GM21717 (cell line): ENCODE data around the gene CYLD.

Experiments used
- ATAC-seq: cut with Tn5 transposase; IDR thresholded peaks from one replicate; pipeline ENCODE4 v1.9.1; 2021; ENCODE audit warnings: mild to moderate bottlenecking, moderate library complexity; ENCODE audit not compliant: unreplicated experiment

CYLD gene

GRCh38 chr16:50776037-50776436 is 34.2 kb downstream of the CYLD start:
- no peak for ATAC-seq

GRCh38 chr16:50778284-50779163 is 36.6 kb downstream of the CYLD start:
- ATAC-seq = no peak

- ATAC-seq = no peak
These were observed 39.2 kb downstream of the CYLD start for GRCh38 chr16:50781043-50781442.

GRCh38 chr16:50781518-50781917 is 39.6 kb downstream of the CYLD start:
- ATAC-seq = no peak

GRCh38 chr16:50789757-50790156 is 47.9 kb downstream of the CYLD start:
- ATAC-seq = no peak

GRCh38 chr16:50791522-50791921 is 49.6 kb downstream of the CYLD start:
- no peak for ATAC-seq

GRCh38 chr16:50796829-50797228 is 54.9 kb downstream of the CYLD start:
- ATAC-seq = no peak

GRCh38 chr16:50797456-50797855 is 55.6 kb downstream of the CYLD start:
- no peak for ATAC-seq

GRCh38 chr16:50800074-50800473 is 58.2 kb downstream of the CYLD start:
- no peak for ATAC-seq

GRCh38 chr16:50801036-50801435 is 59.1 kb downstream of the CYLD start:
- ATAC-seq = no peak

- no peak for ATAC-seq
These were observed 60.1 kb downstream of the CYLD start for GRCh38 chr16:50802000-50802399.

GRCh38 chr16:50802961-50803360 is 61.1 kb downstream of the CYLD start:
- no peak for ATAC-seq

GRCh38 chr16:50804290-50804907 is 62.5 kb downstream of the CYLD start:
- ATAC-seq = no peak

GRCh38 chr16:50806099-50807062 is 64.5 kb downstream of the CYLD start:
- peak; percentile 83 for ATAC-seq

- ATAC-seq = no peak
These were observed 67.1 kb downstream of the CYLD start for GRCh38 chr16:50808929-50809538.

GRCh38 chr16:50809561-50809960 is 67.7 kb downstream of the CYLD start:
- peak; percentile 42 for ATAC-seq

GRCh38 chr16:50810241-50810965 is 68.5 kb downstream of the CYLD start:
- no peak for ATAC-seq

- no peak for ATAC-seq
These were observed 70.2 kb downstream of the CYLD start for GRCh38 chr16:50812046-50812445.

- no peak for ATAC-seq
These were observed 71.1 kb downstream of the CYLD start for GRCh38 chr16:50812876-50813466.

- no peak for ATAC-seq
These were observed 72.2 kb downstream of the CYLD start for GRCh38 chr16:50814052-50814451.
